Fibroblast of lung (primary cell): ENCODE results near the gene EMC8.

Source experiments
- CTCF ChIP-seq, 2 donors: IDR thresholded peaks in 1 of 2; conservative IDR thresholded peaks in 1 of 2; 1 replicate in 1 of 2; 2 replicates in 1 of 2; pipeline ENCODE4 v1.5.1; 2011 to 2012; ENCODE audit warnings: low read length in 2 of 2, control low read depth in 1 of 2, inconsistent platforms in 1 of 2, low read depth in 1 of 2, mild to moderate bottlenecking in 1 of 2
- EZH2 ChIP-seq: IDR thresholded peaks from 2 replicates; pipeline ENCODE4 v1.5.1; 2012; ENCODE audit warnings: low read length, control low read depth, mild to moderate bottlenecking; ENCODE audit errors: missing control alignments

- TF ChIP-seq CTCF (conservative IDR thresholded peaks at IDR 0.05 in 1 of 2, IDR thresholded peaks at IDR 0.05 in 1 of 2; ENCODE audit: low read depth in 1 of 2, low read length in 2 of 2), result no peak
- TF ChIP-seq EZH2, result no peak
Measured at GRCh38 chr16:85784813-85785212, 14.5 kb downstream of the EMC8 start.
